HG03469 (cell line): ENCODE data around the gene RAB26.
"Not testable (repeated sequence)": the region's sequence is repeated elsewhere in the genome, so short reads cannot be mapped to it uniquely, and the experiment has no call there.

Experiments used
- ATAC-seq: cut with Tn5 transposase; IDR thresholded peaks from one replicate; pipeline ENCODE4 v1.9.1; 2021; ENCODE audit warnings: mild to moderate bottlenecking, moderate library complexity, moderate number of reproducible peaks; ENCODE audit not compliant: unreplicated experiment

RAB26 gene

DNA sequence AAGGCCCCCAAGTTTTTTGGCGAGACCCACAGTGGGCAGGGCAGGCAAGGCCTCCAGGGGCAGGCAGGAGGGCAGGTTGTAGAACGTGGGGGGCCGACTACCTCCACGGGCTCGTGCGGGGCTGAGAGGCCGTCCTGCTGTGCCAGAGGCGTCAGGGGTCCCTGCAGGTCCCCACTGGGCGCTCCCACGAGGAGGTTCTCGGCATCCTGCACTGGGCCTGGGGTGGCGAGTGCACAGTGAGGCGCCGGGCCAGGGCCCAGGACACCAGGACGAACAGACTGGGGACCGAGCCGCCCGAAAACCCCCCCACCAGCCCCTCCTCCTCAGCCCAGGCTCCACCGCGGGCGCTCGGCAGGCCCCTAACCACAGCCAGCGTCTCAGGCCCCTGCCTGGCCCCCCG is 32.0 kb upstream of the RAB26 start:
- ATAC-seq, result not testable (repeated sequence)

DNA sequence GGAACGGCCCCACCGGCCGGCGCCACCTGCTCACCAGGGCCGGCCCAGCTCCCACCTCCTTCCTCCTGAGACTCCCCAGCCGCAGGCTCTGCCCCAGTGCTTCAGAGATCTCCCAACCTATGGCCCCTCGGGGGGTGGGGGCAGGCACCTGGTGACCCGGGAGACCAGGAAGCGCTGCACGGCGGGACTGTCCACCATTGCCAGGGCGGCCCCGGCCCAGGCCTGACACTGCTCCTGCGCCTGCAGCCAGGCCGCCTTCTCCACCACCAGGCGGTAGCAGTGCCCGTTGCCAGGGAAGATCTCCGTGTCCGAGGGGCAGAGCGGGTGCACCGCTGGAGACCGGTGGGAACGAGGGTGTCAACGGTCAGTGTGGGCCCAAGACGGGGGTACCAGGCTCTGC is 31.1 kb upstream of the RAB26 start:
- not testable (repeated sequence) for ATAC-seq

DNA sequence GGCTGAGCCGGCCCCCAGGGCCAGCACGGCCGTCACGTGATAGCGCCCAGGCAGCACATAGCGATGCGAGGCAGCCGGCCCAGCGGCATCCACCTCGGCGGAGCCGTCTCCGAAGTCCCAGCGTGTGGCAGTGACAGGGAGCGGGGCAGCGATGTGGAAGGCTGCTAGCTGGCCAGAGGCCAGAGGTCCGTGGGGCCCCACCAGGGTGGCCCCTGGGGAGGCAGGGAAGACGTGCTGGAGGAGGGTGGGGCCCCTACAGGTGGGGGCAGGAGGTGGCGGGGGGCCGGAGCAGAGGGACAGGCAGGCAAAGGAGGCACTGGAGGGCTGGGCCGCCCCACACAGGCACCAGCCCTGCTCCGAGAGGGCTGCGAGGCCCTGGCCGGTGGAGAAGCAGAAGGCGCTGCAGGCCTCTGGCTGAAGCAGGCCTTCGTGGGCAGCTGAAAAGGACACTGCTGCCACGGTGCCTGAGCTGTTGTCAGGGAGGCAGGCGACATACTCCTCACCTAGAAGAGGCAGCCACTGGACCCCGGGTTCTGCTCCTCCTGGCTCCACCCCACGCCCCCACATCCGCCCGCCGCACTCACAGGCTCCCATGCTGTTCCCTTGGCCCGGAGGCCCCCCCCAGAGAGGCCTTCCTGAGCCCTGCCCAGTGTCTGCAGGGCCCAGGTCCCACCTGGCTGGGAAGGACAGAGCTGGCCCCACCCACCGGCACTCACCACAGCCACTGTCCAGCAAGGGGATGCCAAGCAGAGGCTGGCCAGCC is 30.3 kb upstream of the RAB26 start:
- ATAC-seq, result not testable (repeated sequence)

DNA sequence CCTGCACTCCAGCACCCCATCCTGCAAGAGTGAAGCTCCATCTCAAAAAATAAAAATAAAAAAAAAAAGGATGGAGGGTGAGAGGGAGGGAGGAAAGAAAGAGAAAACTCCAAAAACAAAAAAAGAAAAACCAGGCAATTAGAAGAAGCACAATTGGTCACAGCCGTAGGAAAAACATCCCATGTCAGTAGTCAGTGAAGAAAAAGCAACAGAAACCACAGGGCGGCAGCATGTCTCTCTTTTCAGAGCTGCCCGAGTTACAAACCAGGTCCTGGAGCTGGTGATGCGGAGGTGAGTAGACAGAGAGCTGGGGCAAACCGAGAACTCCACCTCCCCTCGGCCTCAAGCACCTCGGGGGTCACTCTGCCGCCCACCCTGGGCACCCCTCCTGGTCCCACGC is 27.1 kb upstream of the RAB26 start:
- ATAC-seq, result not testable (repeated sequence)

- ATAC-seq, result no peak
Measured at GRCh38 chr16:2121853-2122252, 26.6 kb upstream of the RAB26 start.

DNA sequence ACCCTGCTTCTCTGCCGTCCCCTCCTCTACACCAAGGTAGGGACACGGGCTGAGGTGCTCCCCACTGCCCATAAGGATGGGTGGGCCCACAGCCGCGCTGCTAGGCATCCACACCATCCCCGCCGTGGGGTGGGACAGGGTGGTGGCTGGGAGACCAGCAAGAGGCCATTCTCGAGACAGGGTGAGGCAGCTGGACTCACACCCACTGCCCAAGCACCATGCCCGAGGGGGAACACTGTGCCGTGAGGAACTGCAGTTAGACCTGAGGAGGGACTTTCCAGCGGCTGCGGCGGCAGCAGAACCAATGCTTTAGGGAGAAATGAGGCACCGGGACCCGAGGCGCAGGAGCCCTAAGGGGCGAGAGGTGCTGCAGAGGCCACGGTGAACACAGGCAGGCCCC is 26.0 kb upstream of the RAB26 start:
- ATAC-seq, result no peak

DNA sequence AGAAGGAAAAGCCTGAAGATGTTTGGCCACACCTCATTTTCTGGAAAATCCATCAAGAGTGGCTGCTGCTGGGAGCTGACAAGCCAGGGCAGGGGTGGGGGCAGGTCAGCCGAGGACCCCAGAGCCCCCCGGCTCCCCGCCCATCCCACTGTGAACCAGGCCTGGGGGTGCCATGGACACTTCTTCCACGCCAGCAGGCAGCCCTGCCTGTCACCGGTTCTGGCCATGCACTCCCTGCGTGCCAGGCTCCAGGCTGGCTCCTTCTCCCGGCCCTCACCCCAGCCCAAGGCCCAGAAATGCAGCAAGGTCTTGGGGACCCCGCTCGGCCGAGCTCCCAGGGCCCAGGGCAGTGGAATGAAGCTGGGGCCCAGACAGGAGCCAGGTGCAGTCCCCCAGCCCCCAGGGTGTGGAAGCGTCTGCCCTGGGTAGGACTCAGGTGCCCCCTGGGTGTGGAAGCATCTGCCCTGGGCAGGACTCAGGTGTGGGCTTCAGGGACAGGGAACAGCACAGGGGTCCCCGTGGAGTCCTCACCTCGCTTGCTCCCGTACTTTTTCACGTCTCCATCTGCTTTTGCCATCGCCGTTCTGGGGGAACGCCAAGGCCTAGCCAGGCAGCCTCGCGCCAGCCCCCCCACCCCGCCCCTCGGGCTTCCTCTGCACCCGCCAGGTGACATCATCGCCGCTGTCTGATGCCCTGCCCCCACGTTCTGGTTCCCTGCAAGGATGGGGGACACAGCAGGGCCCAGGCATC is 25.3 kb upstream of the RAB26 start:
- not testable (repeated sequence) for ATAC-seq

- not testable (repeated sequence) for ATAC-seq
Measured at GRCh38 chr16:2123706-2124376, 24.6 kb upstream of the RAB26 start.

DNA sequence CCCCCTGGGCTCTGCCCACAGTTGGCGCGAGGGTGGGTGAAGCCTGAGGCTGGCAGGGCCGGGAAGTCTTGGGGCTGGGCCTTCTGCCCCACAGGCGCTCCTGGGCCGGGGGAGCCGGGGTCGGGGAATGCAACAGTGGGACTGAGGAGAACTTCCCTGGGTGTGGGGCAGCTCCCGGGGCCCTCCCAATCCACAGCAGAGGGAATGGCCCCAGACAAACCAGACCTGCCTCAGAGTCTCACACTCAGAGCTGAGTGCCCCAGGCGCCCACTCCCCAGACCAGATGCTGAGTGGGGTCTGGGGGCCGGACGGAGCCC is 24.1 kb upstream of the RAB26 start:
- not testable (repeated sequence) for ATAC-seq

- not testable (repeated sequence) for ATAC-seq
Measured at GRCh38 chr16:2124694-2125444, 23.6 kb upstream of the RAB26 start.

DNA sequence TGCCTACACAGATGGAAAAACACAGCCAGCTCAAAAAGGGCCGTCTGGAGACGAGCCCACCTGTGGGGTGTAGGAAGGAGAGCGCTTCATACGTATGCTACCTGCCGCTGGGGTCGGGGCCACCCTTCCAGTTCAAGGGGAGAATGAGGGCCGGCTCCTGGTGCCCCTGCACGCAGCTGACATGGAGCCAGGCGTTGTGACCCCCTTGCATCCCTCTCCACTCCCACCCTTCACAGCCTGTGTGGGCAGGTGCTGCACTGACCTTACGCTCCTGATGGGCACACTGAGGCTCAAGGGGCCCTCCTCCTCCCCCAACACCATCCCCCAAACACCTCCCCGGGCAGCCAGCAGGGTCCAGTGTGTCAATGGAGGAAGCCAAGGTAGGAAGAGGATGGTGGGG is 22.8 kb upstream of the RAB26 start:
- ATAC-seq, result not testable (repeated sequence)

DNA sequence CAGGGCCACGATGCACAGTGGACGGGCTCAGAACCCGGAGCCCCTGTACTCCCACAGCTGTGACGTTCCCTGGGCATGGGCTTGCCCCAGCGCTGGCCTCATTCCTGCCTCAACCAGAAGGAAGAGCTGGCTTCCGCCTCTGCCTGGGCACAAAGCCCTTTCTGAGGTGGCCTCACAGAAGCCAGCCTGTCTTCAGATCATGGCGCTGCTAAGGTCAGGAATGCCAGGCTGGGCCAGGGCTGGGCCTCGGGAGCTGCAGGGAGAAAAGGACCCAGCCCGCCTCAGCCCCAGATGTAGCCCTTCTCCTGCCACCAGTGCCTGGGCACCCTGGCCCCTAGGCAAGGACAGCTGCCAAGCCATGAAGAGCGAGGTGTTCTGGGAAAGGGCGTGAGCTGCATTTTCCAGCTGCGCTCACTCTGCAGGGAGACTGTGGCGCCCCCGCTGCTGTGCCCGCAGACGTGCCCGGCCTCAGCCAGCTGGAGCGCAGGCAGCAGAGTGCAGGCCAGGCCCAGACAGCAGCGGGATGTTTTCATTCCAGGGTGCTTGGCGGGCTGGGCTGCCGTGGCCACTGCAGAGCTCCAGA is 22.2 kb upstream of the RAB26 start:
- ATAC-seq, result not testable (repeated sequence)

DNA sequence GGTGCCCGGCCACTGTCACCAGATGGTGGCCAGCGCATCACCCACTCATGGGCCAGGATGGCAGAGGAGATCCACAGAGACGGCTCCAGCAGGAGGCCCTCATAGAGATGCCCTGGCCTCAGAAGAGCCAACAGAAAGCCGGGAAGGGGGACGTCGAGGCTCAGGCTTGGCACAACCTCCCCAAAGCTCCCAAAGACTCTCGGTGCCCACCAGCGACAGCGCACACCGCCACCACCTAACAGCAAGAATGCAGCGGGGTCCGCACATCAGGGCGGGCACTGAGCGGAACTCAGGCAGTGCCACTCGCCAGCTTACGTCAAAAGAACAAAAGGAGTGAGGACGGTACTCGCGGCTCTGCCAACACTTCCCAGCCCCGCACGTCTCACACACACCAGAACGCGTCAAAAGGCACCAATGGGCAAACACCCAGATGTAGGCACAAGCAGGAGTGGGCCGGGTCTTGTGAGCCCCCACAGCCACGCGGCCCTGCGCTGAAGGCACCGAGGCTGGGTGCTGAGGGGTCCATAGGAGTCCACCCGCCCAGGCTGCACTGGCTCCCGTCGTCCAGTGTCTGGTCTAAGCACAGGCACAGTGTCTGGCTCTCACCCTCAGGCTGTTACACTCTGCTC is 21.4 kb upstream of the RAB26 start:
- ATAC-seq, result not testable (repeated sequence)

GRCh38 chr16:2127630-2128280 is 20.7 kb upstream of the RAB26 start:
- not testable (repeated sequence) for ATAC-seq

GRCh38 chr16:2129251-2129650 is 19.2 kb upstream of the RAB26 start:
- not testable (repeated sequence) for ATAC-seq

GRCh38 chr16:2129890-2130447 is 18.5 kb upstream of the RAB26 start:
- not testable (repeated sequence) for ATAC-seq

- ATAC-seq, result not testable (repeated sequence)
Measured at GRCh38 chr16:2133797-2134196, 14.6 kb upstream of the RAB26 start.

DNA sequence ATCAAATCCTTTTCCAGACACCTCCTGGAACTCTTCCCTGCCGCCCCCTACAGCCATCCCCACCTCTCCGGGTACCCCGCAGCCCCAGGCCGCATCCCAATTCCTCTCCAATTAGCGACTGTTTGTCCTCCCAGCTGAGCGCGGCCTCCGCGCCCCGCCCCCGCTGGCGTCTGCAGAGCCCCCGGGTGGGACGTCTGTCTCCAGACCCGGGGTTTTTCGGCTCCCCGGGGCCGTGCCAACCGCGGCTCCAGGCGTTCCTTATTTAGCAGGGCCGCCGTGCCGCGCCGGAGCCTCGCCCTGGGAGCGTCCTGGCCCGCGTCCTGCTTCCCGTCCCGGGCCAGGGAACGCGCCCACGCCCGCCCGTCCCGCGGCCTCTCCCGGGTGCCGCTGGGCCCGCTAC is 13.4 kb upstream of the RAB26 start:
- not testable (repeated sequence) for ATAC-seq

DNA sequence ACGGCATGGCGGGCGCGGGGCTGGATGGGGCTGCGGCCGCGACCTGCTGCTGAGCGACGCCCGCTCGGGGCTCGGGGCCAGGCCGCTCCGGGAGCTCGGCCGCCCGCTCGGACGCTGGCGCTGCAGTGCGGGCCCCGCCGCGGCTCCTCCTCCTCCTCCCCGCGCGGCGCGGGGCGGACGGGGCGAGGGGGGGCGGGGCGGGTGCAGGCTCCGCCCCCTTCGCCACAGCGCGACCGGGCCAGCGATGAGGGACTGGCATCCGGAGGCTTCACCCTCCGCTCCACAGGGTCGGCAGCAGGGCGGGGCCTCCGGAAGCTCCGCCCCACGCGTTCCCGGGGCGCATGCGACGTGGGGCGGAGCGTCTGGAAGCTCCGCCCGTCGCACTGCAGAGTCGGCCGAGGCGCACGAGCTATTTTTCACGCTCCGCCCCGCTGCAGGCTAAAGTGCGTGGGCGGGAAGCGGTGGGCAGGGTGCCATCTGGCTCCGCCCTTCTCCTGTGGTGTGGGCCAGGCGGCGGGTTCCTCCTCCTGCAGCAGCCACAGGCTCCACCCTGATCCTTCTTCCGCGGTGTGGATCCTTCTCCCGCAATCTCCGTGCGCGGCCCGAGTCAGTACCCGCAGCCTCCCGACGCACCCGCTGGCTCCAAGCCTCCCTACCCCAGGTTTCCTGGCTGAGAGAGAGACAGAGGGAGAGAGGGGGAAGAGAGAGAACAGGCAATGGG is 12.5 kb upstream of the RAB26 start, which contains the start of gene PKD1:
Gene PKD1 (minus strand): TSS at position 129 of the 721 bp plus-strand sequence. CDS start 209 bp downstream, outside the sequence.
- ATAC-seq, result not testable (repeated sequence)
